PC-3 (cell line): ENCODE data around the gene MBD6.

Source experiments
- CTCF ChIP-seq: fragments of 300-600 bp; sonication (generic); conservative IDR thresholded peaks from 2 replicates; pipeline ENCODE4 v1.5.1; 2017; ENCODE audit warnings: antibody characterized with exemption, low read depth, mild to moderate bottlenecking, low read length
- EZH2 ChIP-seq: fragments of 300-600 bp; sonication (generic); IDR thresholded peaks from one replicate; pipeline ENCODE4 v1.6.1; 2017; ENCODE audit warnings: antibody characterized with exemption, mild to moderate bottlenecking, low read length; ENCODE audit not compliant: unreplicated experiment

GRCh38 chr12:57512665-57513064 is 10.0 kb upstream of the MBD6 start:
- TF ChIP-seq CTCF (no peak), EZH2 (no peak)
